Measurements from ENCODE around the gene ZNF415. TPM values are rescaled to one million over a fixed set of nuclear protein-coding genes. Genes with fewer than 3 reads are reported as not detected.
"Not testable (repeated sequence)": the region's sequence is repeated elsewhere in the genome, so short reads cannot be mapped to it uniquely, and the experiment has no call there.

The ZNF415 gene
- total and polyA plus RNA-seq, 8 donors = 7.2 to 24.8 (median 23.4) TPM

- intact Hi-C loops (cut with DNase I) = no loop called here
- peaks cover 0 to 39% of the 10 kb centered on the region in 2 donors for H3K9me3 ChIP-seq
- no peak overlapping the region for H3K4me3 ChIP-seq
- H3K27me3 ChIP-seq = peaks cover 0 to 7% of the 10 kb centered on the region in 2 donors
- ATAC-seq = no peak
- DNase-seq = no peak
- no peak overlapping the region for H3K27ac ChIP-seq
- H3K36me3 ChIP-seq = no peaks in the 10 kb centered on the region
- H3K4me1 ChIP-seq = peaks cover 6 to 9% of the 10 kb centered on the region in 2 donors
- no peak for TF ChIP-seq CTCF (IDR thresholded peaks at IDR 0.05)
Measured at GRCh38 chr19:53131085-53131590, 1.6 kb downstream of the ZNF415 start.

DNA sequence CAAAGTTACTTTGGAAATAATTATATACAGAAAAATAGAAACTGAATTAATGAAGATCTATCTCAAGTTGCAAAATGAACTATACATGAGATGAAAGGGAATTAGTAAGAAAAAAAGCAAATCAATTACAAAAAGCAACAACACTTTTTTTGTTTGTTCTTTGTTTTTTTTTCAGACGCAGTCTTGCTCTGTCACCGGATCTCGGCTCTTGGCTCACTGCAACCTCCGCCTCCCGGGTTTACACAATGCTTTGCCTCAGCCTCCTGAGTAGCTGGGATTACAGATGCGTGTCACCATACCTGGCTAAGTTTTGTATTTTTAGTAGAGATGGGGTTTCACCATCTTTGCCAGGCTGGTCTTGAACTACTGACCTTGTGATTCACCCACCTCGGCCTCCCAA is 2.2 kb downstream of the ZNF415 start:
- no peak overlapping the region for H3K4me3 ChIP-seq
- intact Hi-C loops (cut with DNase I) = no loop called here
- no peak overlapping the region for H3K27ac ChIP-seq
- H3K27me3 ChIP-seq = peaks cover 0 to 7% of the 10 kb centered on the region in 2 donors
- no peak for TF ChIP-seq CTCF (IDR thresholded peaks at IDR 0.05)
- H3K4me1 ChIP-seq = peaks cover 6 to 9% of the 10 kb centered on the region in 2 donors
- ATAC-seq (no peak), DNase-seq (peak in 1 of 4 donors; percentile 16)
- peaks cover 0 to 33% of the 10 kb centered on the region in 2 donors for H3K9me3 ChIP-seq
- H3K36me3 ChIP-seq = no peaks in the 10 kb centered on the region

- peaks cover 0 to 30% of the 10 kb centered on the region in 2 donors for H3K9me3 ChIP-seq
Measured at GRCh38 chr19:53126733-53127526, 5.8 kb downstream of the ZNF415 start.

GRCh38 chr19:53123400-53123799 is 9.3 kb downstream of the ZNF415 start:
- Histone ChIP-seq H3K27ac (no peak overlapping the region), H3K9me3 (peaks cover 0 to 43% of the 10 kb centered on the region in 2 donors), H3K4me1 (no peaks in the 10 kb centered on the region), H3K36me3 (no peaks in the 10 kb centered on the region), H3K27me3 (no peaks in the 10 kb centered on the region), H3K4me3 (no peak overlapping the region)
- DNase-seq (no peak), ATAC-seq (no peak)
- intact Hi-C loops (cut with DNase I) = no loop called here
- no peak for TF ChIP-seq CTCF (IDR thresholded peaks at IDR 0.05)

More at GRCh38 chr19:53126733-53127526, 5.8 kb downstream of the ZNF415 start:
- H3K36me3 ChIP-seq; H3K27me3 ChIP-seq; H3K27ac ChIP-seq; intact Hi-C loops (cut with DNase I); H3K4me1 ChIP-seq; ATAC-seq; H3K4me3 ChIP-seq; DNase-seq: not testable (repeated sequence)

DNA sequence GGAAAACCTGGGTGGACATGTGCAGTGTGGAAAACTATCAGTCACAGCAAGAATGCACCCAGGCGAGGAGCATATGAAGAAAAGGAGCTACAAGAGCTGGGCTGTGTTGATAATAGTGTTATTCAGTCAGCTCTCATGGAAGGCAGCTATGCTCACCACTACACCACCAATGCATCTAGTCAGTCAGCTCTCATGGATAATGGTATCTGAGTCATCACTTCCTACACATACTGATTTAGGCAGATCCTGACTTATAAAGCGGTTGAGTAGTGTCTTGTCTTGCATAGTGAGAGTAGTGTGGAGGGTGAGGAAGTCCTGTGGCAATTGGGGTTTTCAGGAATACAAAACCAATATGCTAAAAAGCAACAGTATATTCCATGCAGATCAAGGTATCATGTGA is 20.4 kb downstream of the ZNF415 start:
- DNase-seq (no peak), ATAC-seq (no peak)
- Histone ChIP-seq H3K9me3 (peaks cover 0 to 60% of the 10 kb centered on the region in 2 donors), H3K4me1 (no peaks in the 10 kb centered on the region), H3K36me3 (peaks cover 0 to 66% of the 10 kb centered on the region in 2 donors), H3K4me3 (no peak overlapping the region), H3K27me3 (no peaks in the 10 kb centered on the region), H3K27ac (no peak overlapping the region)
- intact Hi-C loops (cut with DNase I) = no loop called here
- TF ChIP-seq CTCF (IDR thresholded peaks at IDR 0.05) = no peak

All from left lung (tissue), 10 donors.